Measurements from ENCODE around the gene STK32B.
"Not testable (repeated sequence)": the region's sequence is repeated elsewhere in the genome, so short reads cannot be mapped to it uniquely, and the experiment has no call there.

Gene STK32B

DNA sequence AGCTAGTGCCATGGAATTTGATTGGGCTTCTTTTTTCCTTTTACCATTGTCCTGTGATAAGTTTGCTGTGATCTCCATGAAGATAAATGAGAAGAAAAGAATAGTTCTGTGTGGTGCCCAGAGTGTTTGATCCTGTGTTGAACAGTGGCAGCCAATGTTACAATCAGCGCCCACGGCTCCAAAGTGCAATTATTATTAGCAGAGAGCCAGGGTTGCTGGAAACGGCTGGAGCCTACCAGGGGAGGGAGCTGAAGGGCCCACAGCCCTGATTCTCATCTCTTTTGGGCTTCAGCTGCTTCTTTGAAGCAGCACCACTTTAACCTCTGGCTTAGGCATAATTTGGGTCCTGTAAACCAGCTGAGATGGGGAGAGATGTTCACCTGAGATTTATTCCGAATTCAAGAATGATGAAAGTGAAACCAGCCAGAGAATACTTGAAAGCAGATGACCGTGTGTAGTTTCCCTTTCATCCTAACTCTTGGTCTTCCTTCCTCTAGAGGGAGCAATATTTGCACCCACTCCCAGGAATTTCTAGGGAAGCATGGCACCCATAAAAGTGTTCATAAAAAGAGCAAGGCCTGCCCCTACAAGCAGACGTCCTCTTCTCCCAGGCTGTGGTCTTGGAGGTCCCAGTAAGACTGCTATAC, 358.8 kb downstream of the STK32B start:
- no peak for DNase-seq

DNA sequence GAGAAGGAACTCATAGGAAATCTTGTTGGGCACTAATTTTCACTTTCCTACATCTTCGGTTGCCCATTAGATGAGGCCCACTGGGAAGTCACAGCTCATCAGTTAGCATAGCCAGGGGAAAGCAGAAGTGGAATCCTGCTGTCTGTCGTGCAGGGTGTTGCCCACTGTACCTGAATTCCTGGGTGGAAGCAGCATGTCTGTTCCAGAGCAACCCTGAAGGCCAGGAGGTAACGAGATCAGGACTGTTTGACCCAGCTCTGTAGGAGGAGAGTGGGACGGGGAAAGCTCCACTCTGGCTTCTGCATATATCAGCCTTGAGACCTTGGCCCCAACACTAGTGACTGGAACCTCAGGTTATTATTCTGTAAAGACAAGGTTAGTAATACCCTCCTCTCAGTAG, 361.0 kb downstream of the STK32B start:
- no peak for DNase-seq

DNA sequence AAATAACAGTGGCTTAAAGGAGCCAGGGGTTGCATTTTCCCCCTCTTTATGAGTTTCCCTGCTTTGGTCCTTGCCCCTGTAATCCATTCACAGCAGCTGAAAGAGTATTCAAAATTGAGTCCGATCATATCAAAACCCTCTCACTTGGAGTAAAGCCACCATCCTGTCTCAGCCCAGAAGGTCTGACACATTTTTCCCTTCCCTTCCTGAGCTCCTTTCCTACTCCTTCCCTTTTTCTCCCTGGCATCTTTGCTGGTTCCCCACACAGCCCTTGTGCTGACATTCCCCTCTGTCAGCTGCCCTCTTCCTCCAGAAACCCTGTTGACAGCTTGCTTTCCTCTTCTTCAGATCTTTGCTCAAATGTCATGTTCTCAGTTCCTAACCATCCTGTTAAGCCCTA, 361.5 kb downstream of the STK32B start:
- DNase-seq: no peak

- no peak for DNase-seq
Observed at GRCh38 chr4:5416637-5417036, 365.4 kb downstream of the STK32B start.

GRCh38 chr4:5420266-5420665, 369.0 kb downstream of the STK32B start:
- DNase-seq: no peak

DNA sequence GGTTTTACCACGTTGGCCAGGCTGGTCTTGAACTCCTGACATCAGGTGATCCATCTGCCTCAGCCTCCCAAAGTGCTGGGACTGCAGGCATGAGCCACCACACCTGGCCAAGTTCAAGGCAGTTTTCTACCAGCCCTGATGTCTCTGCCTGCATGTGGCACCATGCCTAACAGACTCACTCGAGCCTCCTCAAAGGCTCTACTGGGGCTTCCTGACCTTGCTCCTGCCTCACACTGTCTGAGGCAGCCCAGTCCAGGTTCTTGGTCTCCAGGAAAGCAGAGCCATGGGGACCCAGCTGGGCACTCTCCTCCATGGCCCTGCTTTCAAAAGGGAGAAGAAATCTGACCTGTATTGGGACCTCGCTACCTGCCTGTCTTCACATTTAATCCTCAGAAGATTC, 370.1 kb downstream of the STK32B start:
- no peak for DNase-seq

GRCh38 chr4:5422195-5422594, 370.9 kb downstream of the STK32B start:
- no peak for DNase-seq

- no peak for DNase-seq
Observed at GRCh38 chr4:5423670-5424069, 372.4 kb downstream of the STK32B start.

- DNase-seq: no peak
Observed at GRCh38 chr4:5424211-5424610, 372.9 kb downstream of the STK32B start.

- no peak for DNase-seq
Observed at GRCh38 chr4:5424901-5425300, 373.6 kb downstream of the STK32B start.

DNA sequence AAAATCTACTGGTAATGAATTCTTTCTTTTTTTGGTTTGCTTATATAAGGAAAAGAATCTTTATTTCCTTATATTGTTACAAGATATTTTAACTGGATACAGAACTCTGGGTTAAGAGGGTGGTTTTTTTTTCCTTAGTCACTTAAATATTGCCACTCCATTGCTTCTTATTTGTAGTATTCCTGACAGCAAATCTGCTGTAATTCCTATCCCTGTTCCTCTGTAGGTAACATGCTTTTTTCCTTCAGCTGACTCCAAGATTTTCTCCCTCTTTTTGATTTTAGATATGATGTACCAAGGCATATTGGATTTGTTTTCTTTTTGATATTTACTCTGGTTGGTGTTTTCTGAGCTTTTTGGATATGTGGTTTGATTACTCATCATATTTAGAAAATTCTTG, 378.5 kb downstream of the STK32B start:
- no peak for DNase-seq

DNA sequence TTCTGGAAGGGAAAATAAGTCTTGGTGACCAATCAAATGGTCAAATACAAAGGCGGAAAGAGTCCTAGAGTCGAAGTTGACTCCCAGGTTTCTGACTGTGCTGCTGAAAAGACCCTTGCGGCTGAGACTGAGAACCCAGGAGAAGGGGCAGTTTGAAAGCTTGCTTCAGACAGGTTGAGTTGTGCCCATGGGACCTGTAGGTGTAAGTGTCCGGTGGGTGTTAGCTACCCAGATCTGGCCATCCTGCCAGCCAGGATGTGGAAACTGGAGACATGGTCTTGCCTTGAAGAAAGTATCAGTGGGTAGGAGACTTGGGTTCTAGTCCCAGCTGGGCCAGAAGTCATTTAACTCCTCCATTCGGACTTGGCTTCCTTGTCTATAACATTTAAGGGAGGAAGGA, 381.9 kb downstream of the STK32B start:
- no peak for DNase-seq

DNA sequence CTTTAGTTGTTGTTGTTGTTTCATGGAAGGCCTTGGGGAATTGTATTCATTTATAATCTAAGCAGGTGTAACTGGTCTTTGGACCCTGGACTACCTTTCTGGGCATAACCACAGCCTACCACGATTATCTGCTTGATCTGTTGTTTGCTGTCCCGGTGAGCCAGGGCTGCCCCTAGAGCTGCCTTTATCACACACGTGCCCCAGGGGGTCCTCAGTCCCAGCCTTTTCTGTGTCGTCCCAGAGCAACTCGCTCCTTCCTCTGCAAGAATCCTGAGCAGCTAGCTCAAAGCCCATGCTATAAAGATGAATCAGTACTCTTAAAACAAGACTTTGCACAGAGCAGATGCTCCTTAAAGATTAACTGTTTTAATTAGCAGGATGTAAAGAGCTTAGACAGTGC, 383.9 kb downstream of the STK32B start:
- DNase-seq: no peak

GRCh38 chr4:5435823-5436222, 384.5 kb downstream of the STK32B start:
- no peak for DNase-seq

DNA sequence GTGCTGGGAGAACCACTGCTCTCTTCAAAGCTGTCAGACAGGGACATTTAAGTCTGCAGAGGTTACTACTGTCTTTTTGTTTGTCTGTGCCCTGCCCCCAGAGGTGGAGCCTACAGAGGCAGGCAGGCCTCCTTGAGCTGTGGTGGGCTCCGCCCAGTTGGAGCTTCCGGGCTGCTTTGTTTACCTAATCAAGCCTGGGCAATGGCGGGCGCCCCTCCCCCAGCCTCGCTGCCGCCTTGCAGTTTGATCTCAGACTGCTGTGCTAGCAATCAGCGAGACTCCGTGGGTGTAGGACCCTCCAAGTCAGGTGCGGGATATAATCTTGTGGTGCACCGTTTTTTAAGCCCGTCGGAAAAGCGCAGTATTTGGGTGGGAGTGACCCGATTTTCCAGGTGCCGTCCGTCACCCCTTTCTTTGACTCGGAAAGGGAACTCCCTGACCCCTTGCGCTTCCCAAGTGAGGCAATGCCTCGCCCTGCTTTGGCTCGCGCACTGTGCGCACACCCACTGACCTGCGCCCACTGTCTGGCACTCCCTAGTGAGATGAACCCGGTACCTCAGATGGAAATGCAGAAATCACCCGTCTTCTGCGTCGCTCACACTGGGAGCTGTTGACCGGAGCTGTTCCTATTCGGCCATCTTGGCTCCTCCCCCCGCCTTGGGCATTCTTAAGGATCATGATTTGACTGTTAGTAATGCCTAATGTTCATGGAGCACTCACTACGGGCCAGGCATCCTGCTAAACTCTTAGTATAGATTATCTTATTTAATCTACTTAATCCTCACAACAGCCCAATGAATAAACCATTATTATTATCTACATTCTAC, 392.9 kb downstream of the STK32B start:
- not testable (repeated sequence) for DNase-seq

DNA sequence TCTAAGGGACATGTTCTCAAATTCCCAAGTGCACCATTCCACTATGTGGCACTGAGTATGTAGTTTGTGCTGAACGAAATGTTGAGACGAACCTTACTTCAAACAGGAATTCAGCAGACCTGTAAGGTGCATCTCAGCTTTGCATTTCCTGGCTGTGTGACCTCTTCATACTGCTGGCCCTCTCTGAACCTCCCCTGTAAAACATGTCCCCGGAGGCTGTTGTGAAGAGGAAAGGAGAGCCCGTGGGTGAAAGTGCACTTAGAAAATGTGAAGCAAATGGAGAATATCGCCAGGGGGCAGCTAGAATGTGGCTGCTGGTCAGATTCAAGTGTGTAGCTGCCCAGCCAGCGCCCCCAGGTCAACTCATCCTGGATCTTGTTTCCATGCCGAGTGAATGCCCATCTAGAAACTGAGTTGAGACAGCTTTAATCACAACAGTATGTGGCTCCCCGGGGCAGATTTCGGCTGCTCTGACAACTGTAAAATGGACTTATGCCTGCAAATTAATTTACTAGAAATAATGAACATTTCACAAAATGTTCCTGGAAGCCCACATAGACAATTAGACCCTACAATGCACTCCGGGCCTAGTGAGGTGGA, 393.7 kb downstream of the STK32B start:
- DNase-seq: no peak

DNA sequence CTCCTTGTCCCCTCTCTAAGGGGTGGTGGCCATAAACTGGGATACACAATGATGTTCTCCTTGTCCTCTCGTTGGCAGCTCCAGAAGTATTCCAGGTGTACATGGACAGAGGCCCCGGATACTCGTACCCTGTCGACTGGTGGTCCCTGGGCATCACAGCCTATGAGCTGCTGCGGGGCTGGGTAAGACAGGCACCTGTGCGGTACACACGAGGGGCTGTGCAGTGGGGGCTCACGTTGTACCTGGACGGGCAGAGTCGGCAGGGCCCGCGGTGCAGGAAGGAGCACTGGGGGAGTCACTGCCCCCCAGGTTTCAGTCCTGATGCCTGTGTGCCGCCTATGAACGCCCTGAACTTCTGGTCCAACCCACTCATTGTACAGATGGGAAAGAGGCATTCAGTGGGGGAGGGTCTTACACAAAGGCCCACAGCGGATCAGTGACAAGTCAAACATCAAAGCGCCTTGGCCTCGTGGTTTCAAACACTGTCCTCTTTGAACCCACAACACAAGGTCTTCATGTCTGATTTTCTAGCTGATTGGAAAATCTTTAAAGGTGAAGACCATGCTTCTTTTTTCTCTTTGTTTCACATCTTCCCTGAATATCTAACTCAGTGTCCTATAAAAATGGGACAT, 395.4 kb downstream of the STK32B start:
- no peak for DNase-seq

GRCh38 chr4:5447755-5448154, 396.5 kb downstream of the STK32B start:
- no peak for DNase-seq

GRCh38 chr4:5448221-5448620, 396.9 kb downstream of the STK32B start:
- DNase-seq: no peak

GRCh38 chr4:5451243-5451642, 400.0 kb downstream of the STK32B start:
- DNase-seq: no peak

DNA sequence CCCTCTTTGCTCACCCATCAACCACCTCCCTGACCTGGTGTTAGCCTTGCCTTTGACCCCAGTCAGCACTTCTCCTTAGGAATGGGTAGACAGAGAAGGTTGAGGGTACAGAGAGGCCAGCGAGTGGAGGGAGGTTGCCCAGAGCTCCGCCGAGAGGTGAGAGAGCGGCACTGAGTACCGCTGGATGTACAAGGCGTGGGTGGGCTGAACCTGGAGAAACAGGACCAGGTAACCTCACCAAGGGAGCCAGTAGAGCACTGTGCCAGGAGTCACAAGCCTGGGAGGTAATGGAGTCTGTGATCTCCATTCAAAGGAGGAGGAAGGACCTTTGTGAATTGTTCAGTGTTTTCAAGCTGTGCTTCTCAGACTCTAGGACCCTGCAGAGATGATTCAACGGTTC, 400.9 kb downstream of the STK32B start:
- no peak for DNase-seq

- no peak for DNase-seq
Observed at GRCh38 chr4:5455003-5455585, 403.8 kb downstream of the STK32B start.

GRCh38 chr4:5456296-5456845, 405.1 kb downstream of the STK32B start:
- DNase-seq: no peak
